ENCODE measurements around the gene ZRANB3.

GRCh38 chr2:135189148-135189547 is 341.9 kb downstream of the ZRANB3 start:
- TF ChIP-seq POLR2AphosphoS5 (IDR thresholded peaks at IDR 0.05; ENCODE audit: low read depth, low read length), result no peak
- TF ChIP-seq TAF1 (IDR thresholded peaks at IDR 0.05; ENCODE audit: borderline replicate concordance, insufficient read depth, low read length), result no peak
- no peak for TF ChIP-seq SIN3A (IDR thresholded peaks at IDR 0.05; ENCODE audit: borderline replicate concordance, insufficient read depth, low read length)
- TF ChIP-seq REST (IDR thresholded peaks at IDR 0.05; ENCODE audit: insufficient read depth in 1 of 2, low read depth in 2 of 2, low read length in 2 of 2), result no peak
- TF ChIP-seq FOXP2 (optimal IDR thresholded peaks at IDR 0.05; ENCODE audit: borderline replicate concordance, extremely low read depth, extremely low read length, insufficient read depth), result no peak

All from PFSK-1 (cell line).